Central memory CD8-positive, alpha-beta T cell (primary cell): ENCODE data around the gene ENPP6.
"Not testable (repeated sequence)": the region's sequence is repeated elsewhere in the genome, so short reads cannot be mapped to it uniquely, and the experiment has no call there.

Experiments
- ATAC-seq: fragments of 150-1000 bp; cut with Tn5 transposase; replicated peaks from 2 replicates; pipeline ENCODE4 v1.10.0; 2022; ENCODE audit warnings: mild to moderate bottlenecking, moderate FRiP score, moderate number of reproducible peaks; ENCODE audit not compliant: poor library complexity, severe bottlenecking; ENCODE audit errors: extremely low read depth
- DNase-seq, 2 donors: peaks; one replicate each; pipeline ENCODE4 v3.0.0; 2021; ENCODE audit warnings: low spot score in 2 of 2
- H3K27ac Mint-ChIP-seq: one replicate; pipeline ENCODE4 v1.8.0; 2022; ENCODE audit warnings: low read depth, mild to moderate bottlenecking, moderate library complexity, mixed read lengths
- H3K27me3 Mint-ChIP-seq: one replicate; pipeline ENCODE4 v1.8.0; 2022; ENCODE audit warnings: mixed read lengths
- H3K36me3 Mint-ChIP-seq: one replicate; pipeline ENCODE4 v1.8.0; 2022; ENCODE audit warnings: mild to moderate bottlenecking, moderate library complexity, mixed read lengths; ENCODE audit not compliant: insufficient read depth
- H3K4me1 Mint-ChIP-seq: one replicate; pipeline ENCODE4 v1.8.0; 2022; ENCODE audit warnings: mixed read lengths
- H3K4me3 Mint-ChIP-seq: one replicate; pipeline ENCODE4 v1.8.0; 2022; ENCODE audit warnings: mild to moderate bottlenecking, moderate library complexity, mixed read lengths
- H3K9me3 Mint-ChIP-seq: one replicate; pipeline ENCODE4 v1.8.0; 2022; ENCODE audit warnings: mixed read lengths

ENPP6 gene

DNA sequence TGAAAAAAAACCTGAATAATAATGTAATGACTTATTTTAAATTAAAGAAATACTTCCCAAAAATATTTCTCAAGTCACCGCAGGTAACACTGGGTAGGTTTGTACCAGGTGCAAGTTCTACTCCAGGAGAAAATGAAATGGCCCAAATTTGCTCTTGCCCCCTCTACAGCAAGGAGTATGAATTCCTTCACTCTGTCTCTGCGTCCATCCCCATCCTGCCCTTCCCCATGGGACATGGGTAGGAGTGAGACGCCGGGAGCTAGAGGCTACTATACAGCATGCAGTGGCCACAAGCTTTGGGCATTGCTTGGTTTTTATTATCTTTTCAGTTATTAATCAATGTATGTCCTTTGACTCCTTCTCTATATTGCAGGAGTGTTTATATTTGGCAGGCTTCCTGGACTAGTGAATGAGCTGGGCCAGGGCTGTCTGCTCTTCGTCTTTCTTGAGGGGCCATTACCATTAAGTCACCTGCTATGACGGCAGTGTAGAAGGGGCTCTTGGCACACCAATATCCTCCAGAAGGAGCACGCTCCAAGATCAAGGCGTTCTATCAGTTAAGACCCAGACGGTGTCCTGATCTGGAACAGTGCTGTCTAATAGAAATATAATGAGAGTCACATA, 149.6 kb downstream of the ENPP6 start:
- peaks cover 2% of the 10 kb centered on the region for H3K36me3 Mint-ChIP-seq
- ATAC-seq (no peak), DNase-seq (no peak)

GRCh38 chr4:184066584-184067300, 150.9 kb downstream of the ENPP6 start:
- peaks cover 2% of the 10 kb centered on the region for H3K36me3 Mint-ChIP-seq
- H3K9me3 Mint-ChIP-seq = no peaks in the 10 kb centered on the region
- no peak overlapping the region for H3K4me3 Mint-ChIP-seq
- H3K27me3 Mint-ChIP-seq = peaks cover 50% of the 10 kb centered on the region
- H3K4me1 Mint-ChIP-seq = no peaks in the 10 kb centered on the region
- no peak overlapping the region for H3K27ac Mint-ChIP-seq
- ATAC-seq = no peak
- DNase-seq = no peak

More for the DNA sequence above, 149.6 kb downstream of the ENPP6 start:
- Mint-ChIP-seq H3K4me1 (no peaks in the 10 kb centered on the region), H3K27ac (no peak overlapping the region), H3K4me3 (no peak overlapping the region), H3K9me3 (no peaks in the 10 kb centered on the region), H3K27me3 (peaks cover 50% of the 10 kb centered on the region)

DNA sequence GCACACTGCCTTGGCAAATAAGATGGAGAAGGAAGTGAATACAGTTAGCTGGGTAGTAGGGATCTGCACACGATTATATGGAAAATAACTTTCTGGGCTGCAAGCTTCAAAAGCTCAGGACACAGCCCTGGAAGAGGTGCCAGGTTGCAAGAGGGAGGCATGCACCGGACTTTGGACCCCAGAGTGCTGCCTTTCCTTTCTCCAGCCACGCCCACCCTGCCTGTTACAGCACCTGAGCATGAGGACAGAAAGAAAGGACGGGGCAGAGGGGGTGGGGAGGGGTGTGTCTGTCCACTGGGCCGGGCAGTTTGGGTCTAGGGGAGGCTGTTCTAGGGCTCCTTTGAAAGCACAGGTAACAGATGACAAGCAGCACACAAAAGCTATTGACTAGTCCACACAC, 152.8 kb downstream of the ENPP6 start:
- H3K4me1 Mint-ChIP-seq = no peaks in the 10 kb centered on the region
- H3K27ac Mint-ChIP-seq = no peak overlapping the region
- ATAC-seq (no peak), DNase-seq (no peak)
- no peak overlapping the region for H3K4me3 Mint-ChIP-seq
- H3K36me3 Mint-ChIP-seq = peaks cover 2% of the 10 kb centered on the region
- H3K27me3 Mint-ChIP-seq = peaks cover 36% of the 10 kb centered on the region
- no peaks in the 10 kb centered on the region for H3K9me3 Mint-ChIP-seq

DNA sequence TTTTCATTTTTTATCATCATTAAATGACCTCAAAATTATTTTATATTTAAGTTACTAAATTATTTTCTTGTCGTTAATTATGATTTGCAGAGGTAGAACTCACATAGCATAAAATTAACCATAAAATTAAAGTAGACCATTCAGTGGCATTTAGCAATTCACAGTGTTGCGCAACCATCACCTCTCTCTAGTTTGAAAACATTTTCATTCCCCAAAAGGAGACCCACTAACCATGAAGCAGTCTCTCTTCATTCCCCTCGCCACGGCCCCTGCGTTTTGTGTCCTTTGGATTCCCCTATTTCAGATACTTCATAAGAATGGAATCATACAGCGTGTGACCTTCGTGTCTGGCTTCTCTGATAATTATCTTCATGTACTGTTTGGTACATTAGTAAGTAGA, 154.9 kb downstream of the ENPP6 start:
- no peak overlapping the region for H3K27ac Mint-ChIP-seq
- no peaks in the 10 kb centered on the region for H3K9me3 Mint-ChIP-seq
- peaks cover 28% of the 10 kb centered on the region for H3K27me3 Mint-ChIP-seq
- DNase-seq (no peak), ATAC-seq (no peak)
- H3K4me1 Mint-ChIP-seq = no peaks in the 10 kb centered on the region
- H3K36me3 Mint-ChIP-seq = peaks cover 2% of the 10 kb centered on the region
- H3K4me3 Mint-ChIP-seq = no peak overlapping the region

- Mint-ChIP-seq H3K4me1 (no peaks in the 10 kb centered on the region), H3K4me3 (no peak overlapping the region), H3K36me3 (peaks cover 2% of the 10 kb centered on the region), H3K27ac (no peak overlapping the region), H3K27me3 (peaks cover 19% of the 10 kb centered on the region), H3K9me3 (no peaks in the 10 kb centered on the region)
- DNase-seq (no peak), ATAC-seq (no peak)
These were observed 156.1 kb downstream of the ENPP6 start for GRCh38 chr4:184061582-184061981.

DNA sequence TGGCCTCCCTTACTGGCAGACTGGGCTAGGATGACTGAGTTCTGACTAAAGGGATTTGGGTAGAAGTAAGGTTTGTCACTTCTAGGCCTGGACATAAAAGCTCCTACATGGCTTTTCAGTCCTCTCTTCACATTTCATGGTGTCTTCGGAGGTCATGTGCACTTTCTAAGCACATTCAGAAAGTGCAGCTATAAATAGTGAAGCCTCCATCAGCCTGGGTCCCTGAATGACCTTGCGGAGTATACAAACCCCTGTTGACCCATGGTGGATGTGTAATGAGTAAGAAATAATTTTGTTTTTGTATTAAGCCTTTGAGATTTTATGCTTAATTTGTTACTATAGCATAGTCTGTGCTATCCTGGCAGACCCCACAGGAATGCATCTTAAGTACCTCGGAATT, 158.6 kb downstream of the ENPP6 start:
- H3K27me3 Mint-ChIP-seq = peaks cover 30% of the 10 kb centered on the region
- no peak overlapping the region for H3K4me3 Mint-ChIP-seq
- no peaks in the 10 kb centered on the region for H3K4me1 Mint-ChIP-seq
- no peak for ATAC-seq
- DNase-seq = no peak
- H3K9me3 Mint-ChIP-seq = no peaks in the 10 kb centered on the region
- peaks cover 2% of the 10 kb centered on the region for H3K36me3 Mint-ChIP-seq
- no peak overlapping the region for H3K27ac Mint-ChIP-seq

- H3K27ac Mint-ChIP-seq = no peak overlapping the region
- no peaks in the 10 kb centered on the region for H3K4me1 Mint-ChIP-seq
- H3K27me3 Mint-ChIP-seq = peaks cover 36% of the 10 kb centered on the region
- DNase-seq (no peak), ATAC-seq (no peak)
- H3K4me3 Mint-ChIP-seq = no peak overlapping the region
- no peaks in the 10 kb centered on the region for H3K9me3 Mint-ChIP-seq
- no peaks in the 10 kb centered on the region for H3K36me3 Mint-ChIP-seq
These were observed 159.6 kb downstream of the ENPP6 start for GRCh38 chr4:184058026-184058425.

DNA sequence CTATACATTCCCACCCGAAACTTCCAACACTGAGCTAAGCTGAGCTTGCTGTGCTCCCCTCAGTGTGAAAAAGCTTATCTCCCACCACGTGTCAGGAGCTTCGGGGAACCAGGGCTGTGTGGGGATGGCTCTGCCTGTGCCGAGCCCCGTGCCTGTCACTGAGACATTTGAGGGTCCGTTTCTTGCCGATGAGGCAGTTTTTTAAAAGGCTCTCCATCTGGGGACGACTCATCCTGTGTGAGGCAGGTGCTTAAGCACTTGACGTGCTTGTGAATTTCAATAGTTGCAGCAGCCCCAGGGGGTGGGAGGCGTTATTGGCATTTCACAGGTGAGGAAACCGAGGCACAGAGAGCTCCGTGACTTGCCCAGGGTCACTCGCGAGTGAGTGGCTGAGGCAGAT, 160.8 kb downstream of the ENPP6 start:
- no peaks in the 10 kb centered on the region for H3K36me3 Mint-ChIP-seq
- ATAC-seq (no peak), DNase-seq (no peak)
- H3K27me3 Mint-ChIP-seq = peaks cover 47% of the 10 kb centered on the region
- no peaks in the 10 kb centered on the region for H3K4me1 Mint-ChIP-seq
- H3K4me3 Mint-ChIP-seq = no peak overlapping the region
- no peak overlapping the region for H3K27ac Mint-ChIP-seq
- no peaks in the 10 kb centered on the region for H3K9me3 Mint-ChIP-seq

- DNase-seq (no peak), ATAC-seq (no peak)
- Mint-ChIP-seq H3K27me3 (peaks cover 73% of the 10 kb centered on the region), H3K4me1 (no peaks in the 10 kb centered on the region), H3K27ac (no peak overlapping the region), H3K9me3 (peaks cover 5% of the 10 kb centered on the region), H3K4me3 (no peak overlapping the region), H3K36me3 (no peaks in the 10 kb centered on the region)
These were observed 164.2 kb downstream of the ENPP6 start for GRCh38 chr4:184053434-184053833.

DNA sequence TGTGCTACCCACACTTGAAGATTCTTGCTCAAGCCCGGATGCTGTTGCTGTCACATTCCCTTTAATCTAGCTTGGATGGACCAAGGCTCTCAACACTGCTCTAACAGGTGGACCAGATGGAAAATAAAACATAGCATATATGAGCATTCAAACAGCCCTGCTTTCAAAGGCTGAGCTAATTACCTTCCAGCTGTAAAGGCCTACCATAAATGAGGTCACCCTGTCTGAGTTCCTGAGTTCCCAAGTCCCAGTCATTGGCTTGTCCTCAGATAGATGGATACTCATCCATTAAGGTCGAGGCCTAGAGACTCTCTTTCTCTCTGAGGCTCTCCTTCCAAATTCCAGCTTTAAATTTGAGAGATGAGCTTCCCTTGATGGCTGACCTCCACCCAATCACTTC, 165.1 kb downstream of the ENPP6 start:
- H3K9me3 Mint-ChIP-seq = peaks cover 10% of the 10 kb centered on the region
- no peak for ATAC-seq
- no peak overlapping the region for H3K4me3 Mint-ChIP-seq
- no peaks in the 10 kb centered on the region for H3K4me1 Mint-ChIP-seq
- peaks cover 78% of the 10 kb centered on the region for H3K27me3 Mint-ChIP-seq
- H3K27ac Mint-ChIP-seq = no peak overlapping the region
- H3K36me3 Mint-ChIP-seq = no peaks in the 10 kb centered on the region
- DNase-seq = no peak

DNA sequence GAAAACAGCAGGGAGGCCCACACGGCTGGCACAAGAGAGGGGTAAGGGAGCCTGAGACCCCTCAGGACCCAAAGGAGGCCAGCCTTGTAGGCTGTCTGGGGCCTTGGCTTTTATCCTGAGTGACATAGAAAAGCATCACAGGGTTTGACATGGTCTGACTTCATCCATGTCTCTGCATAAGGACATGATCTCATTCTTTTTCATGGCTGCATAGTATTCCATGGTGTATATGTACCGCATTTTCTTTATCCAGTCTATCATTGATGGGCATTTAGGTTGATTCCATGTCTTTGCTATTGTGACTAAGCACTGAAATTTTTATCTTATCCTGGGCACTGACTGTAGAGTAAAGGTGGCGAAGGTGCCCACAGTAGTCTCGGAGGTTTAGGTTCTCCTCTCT, 166.4 kb downstream of the ENPP6 start:
- H3K27me3 Mint-ChIP-seq = peaks cover 92% of the 10 kb centered on the region

DNA sequence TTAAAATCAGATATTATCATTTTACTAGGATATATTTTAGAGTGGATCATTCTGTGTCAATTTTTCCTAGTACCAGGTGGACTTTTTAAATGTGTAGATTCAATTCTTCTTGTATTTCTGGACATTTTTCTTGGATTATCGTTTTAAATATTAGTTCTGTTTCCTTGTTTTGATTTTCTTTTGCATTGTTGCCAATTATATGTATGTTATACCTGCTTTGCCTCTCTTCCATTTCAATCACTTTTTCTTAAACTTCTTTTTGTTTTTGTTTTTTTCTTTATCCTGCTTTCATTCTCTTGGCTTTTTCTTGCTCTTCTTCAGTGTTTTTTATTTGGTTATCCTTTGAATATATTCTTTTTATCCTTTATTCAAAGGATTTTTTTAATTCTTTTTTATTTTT, 171.5 kb downstream of the ENPP6 start:
- H3K4me1 Mint-ChIP-seq = no peaks in the 10 kb centered on the region
- H3K27me3 Mint-ChIP-seq = peaks cover 76% of the 10 kb centered on the region
- ATAC-seq (no peak), DNase-seq (no peak)
- H3K36me3 Mint-ChIP-seq = no peaks in the 10 kb centered on the region
- peaks cover 25% of the 10 kb centered on the region for H3K9me3 Mint-ChIP-seq
- H3K27ac Mint-ChIP-seq = no peak overlapping the region
- no peak overlapping the region for H3K4me3 Mint-ChIP-seq

More for the DNA sequence above, 166.4 kb downstream of the ENPP6 start:
- not testable (repeated sequence) for H3K36me3 Mint-ChIP-seq, H3K4me3 Mint-ChIP-seq, ATAC-seq, H3K4me1 Mint-ChIP-seq, H3K27ac Mint-ChIP-seq, DNase-seq
- H3K9me3 Mint-ChIP-seq = peaks cover 21% of the 10 kb centered on the region

DNA sequence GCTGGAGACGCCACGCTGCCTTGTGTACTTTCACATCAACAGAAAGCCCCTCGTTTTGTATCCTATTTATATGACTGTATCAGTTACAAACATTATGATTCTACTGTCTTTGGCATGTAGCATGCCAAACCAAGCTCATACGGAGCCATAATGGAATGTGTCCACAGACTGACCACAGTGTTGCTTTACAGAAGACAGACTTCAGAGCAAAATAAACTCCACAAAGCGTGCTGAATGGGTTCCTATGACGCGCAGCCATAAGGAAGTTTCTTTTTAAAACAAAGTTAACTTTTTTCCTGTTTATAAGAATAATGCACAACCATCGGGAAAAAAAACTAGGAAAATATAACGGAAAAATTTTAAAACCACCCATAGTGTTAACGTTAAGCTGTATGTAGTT, 176.5 kb downstream of the ENPP6 start:
- peaks cover 57% of the 10 kb centered on the region for H3K27me3 Mint-ChIP-seq
- no peak overlapping the region for H3K27ac Mint-ChIP-seq
- peaks cover 3% of the 10 kb centered on the region for H3K9me3 Mint-ChIP-seq
- no peaks in the 10 kb centered on the region for H3K36me3 Mint-ChIP-seq
- no peak overlapping the region for H3K4me3 Mint-ChIP-seq
- H3K4me1 Mint-ChIP-seq = no peaks in the 10 kb centered on the region
- ATAC-seq = no peak
- DNase-seq = no peak
